Measurements from ENCODE around the gene EDARADD.

DNA sequence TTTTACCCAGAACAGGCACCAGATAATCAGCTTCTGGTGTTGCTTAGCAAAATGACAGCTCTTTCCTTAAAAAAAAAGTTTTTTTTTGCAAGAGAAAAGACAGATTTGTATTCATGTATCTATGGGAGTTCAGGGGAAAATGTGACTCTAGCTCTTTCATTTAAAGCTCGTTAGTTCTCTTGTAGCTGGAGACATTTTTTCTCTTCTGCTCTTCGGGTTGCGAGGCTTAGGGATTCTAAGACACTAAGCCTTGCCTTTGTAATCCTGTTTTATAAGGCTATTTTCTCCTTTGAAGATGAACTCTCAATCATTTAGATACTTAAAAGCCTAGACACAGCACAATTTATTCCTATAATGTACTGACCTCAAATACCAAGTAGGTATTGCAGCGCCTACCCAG lies 40.3 kb upstream of the EDARADD start:
- TF ChIP-seq, protein P1, sequence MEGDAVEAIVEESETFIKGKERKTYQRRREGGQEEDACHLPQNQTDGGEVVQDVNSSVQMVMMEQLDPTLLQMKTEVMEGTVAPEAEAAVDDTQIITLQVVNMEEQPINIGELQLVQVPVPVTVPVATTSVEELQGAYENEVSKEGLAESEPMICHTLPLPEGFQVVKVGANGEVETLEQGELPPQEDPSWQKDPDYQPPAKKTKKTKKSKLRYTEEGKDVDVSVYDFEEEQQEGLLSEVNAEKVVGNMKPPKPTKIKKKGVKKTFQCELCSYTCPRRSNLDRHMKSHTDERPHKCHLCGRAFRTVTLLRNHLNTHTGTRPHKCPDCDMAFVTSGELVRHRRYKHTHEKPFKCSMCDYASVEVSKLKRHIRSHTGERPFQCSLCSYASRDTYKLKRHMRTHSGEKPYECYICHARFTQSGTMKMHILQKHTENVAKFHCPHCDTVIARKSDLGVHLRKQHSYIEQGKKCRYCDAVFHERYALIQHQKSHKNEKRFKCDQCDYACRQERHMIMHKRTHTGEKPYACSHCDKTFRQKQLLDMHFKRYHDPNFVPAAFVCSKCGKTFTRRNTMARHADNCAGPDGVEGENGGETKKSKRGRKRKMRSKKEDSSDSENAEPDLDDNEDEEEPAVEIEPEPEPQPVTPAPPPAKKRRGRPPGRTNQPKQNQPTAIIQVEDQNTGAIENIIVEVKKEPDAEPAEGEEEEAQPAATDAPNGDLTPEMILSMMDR (conservative IDR thresholded peaks at IDR 0.05; ENCODE audit: low read depth, low read length), result no peak
- TF ChIP-seq EZH2phosphoT487 (IDR thresholded peaks at IDR 0.05; ENCODE audit: borderline replicate concordance, low read length), result no peak

All from PC-3 (cell line).